GM20000 (cell line): Measurements from ENCODE around the gene FAM171A1.

Experiments
- DNase-seq: peaks from one replicate; pipeline ENCODE4 v3.0.0; 2012; ENCODE audit warnings: low spot score
- CTCF ChIP-seq: IDR thresholded peaks from 2 replicates; pipeline ENCODE4 v1.5.1; 2012; ENCODE audit warnings: mild to moderate bottlenecking, control low read depth; ENCODE audit errors: extremely low read depth, missing control alignments

FAM171A1 gene

GRCh38 chr10:15295537-15296325, 75.4 kb downstream of the FAM171A1 start:
- no peak for TF ChIP-seq CTCF
- no peak for DNase-seq

GRCh38 chr10:15293862-15294842, 76.9 kb downstream of the FAM171A1 start:
- no peak for DNase-seq
- no peak for TF ChIP-seq CTCF

- no peak for TF ChIP-seq CTCF
- no peak for DNase-seq
Observed at GRCh38 chr10:15290671-15291070, 80.4 kb downstream of the FAM171A1 start.

GRCh38 chr10:15290150-15290549, 80.9 kb downstream of the FAM171A1 start:
- no peak for DNase-seq

GRCh38 chr10:15280974-15281373, 90.1 kb downstream of the FAM171A1 start:
- TF ChIP-seq CTCF: no peak
- no peak for DNase-seq

More at GRCh38 chr10:15290150-15290549, 80.9 kb downstream of the FAM171A1 start:
- TF ChIP-seq CTCF: no peak

- no peak for DNase-seq
- TF ChIP-seq CTCF: no peak
Observed at GRCh38 chr10:15280462-15280861, 90.6 kb downstream of the FAM171A1 start.

DNA sequence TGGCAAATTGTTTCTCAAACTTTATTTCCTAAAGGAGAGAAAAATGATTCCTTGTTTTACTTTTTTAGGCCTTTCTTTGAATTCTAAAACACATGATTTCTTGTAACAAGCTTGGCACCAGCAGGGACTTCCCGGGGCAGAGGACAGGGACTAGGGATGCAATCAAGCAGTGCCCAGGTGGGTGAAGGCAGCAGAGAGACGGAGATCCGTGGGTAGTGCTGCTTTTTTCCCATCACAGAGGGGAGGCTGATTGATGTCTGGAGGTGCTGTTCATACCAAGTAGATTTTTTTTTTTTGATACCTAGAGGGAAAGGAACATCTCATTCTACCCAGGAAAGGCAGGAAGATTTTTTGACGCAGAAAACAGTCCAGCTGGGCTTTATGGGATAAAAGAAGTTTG, 91.9 kb downstream of the FAM171A1 start:
- TF ChIP-seq CTCF: no peak
- no peak for DNase-seq
